Measurements from ENCODE around the gene GRK3. TPM values are rescaled to one million over a fixed set of nuclear protein-coding genes. Genes with fewer than 3 reads are reported as not detected.
"Not testable (repeated sequence)": the region's sequence is repeated elsewhere in the genome, so short reads cannot be mapped to it uniquely, and the experiment has no call there.

GRK3 gene
- total RNA-seq (2021) (2.0 and 3.2 TPM in 2 replicates), Bru-seq, nascent RNA (percentile 45 among the genes with signal in this experiment), BruChase-seq, experiment 1, labeled RNA remaining after a 2-hour chase (percentile 48 among the genes with signal in this experiment), BruChase-seq, experiment 2, labeled RNA remaining after a 6-hour chase (percentile 43 among the genes with signal in this experiment)
- long read RNA-seq, full-length matches to known transcripts = 7 of 11 reads
- long read RNA-seq, partial matches to known transcripts = 0 of 11 reads
- long read RNA-seq, other reads (novel, unspliced or antisense) = 4 of 11 reads

DNA sequence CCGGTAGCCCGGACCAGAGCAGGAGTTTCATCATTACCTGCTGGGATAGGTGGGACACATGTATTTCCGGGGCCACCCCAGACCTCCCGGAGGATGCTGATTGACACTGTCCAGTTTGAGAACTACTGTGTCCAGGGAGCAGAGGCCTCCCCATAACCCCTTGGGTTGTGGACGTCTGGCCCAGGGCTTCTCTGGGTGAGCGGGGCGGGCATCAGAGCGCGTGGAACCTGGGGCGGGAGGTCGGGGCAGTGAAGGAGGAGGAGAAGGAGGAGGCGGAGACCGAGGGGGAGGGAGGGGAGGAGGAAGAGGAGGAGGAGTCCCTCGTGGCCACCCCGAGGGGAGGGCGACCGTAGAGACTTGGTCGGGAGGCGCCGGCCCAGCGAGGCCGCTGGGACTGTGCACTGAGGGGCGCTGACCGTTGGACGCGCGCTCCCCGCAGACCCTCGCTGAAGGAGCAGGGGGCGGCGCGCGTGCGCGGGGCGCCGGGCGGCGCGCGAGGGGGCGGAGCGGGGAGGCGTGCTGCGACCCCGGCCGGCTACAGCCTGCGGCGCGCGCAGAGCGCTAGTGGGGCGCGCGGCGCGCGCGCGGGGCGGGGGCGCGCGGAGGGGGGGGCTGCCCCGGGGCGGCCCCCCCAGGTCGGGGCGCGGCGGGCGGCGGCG is at the start of gene GRK3:
GRK3 (plus strand) TSS at position 356 of the 659 bp plus-strand sequence. CDS start 366 bp downstream, outside the sequence.
- no peak for TF ChIP-seq EZH2 (IDR thresholded peaks at IDR 0.05; ENCODE audit: borderline replicate concordance, low read depth, low read length, poor library complexity, severe bottlenecking)
- TF ChIP-seq, protein P1, sequence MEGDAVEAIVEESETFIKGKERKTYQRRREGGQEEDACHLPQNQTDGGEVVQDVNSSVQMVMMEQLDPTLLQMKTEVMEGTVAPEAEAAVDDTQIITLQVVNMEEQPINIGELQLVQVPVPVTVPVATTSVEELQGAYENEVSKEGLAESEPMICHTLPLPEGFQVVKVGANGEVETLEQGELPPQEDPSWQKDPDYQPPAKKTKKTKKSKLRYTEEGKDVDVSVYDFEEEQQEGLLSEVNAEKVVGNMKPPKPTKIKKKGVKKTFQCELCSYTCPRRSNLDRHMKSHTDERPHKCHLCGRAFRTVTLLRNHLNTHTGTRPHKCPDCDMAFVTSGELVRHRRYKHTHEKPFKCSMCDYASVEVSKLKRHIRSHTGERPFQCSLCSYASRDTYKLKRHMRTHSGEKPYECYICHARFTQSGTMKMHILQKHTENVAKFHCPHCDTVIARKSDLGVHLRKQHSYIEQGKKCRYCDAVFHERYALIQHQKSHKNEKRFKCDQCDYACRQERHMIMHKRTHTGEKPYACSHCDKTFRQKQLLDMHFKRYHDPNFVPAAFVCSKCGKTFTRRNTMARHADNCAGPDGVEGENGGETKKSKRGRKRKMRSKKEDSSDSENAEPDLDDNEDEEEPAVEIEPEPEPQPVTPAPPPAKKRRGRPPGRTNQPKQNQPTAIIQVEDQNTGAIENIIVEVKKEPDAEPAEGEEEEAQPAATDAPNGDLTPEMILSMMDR (conservative IDR thresholded peaks at IDR 0.05; ENCODE audit: low read depth, low read length) = no peak
- Histone ChIP-seq H3K4me3 (ENCODE audit: low read depth, low read length, poor library complexity, severe bottlenecking) (peak within 1 kb of the TSS; percentile 70), H3K27ac (ENCODE audit: low read depth, low read length, poor library complexity, severe bottlenecking) (no peak within 1 kb of the TSS), H3K9me3 (ENCODE audit: low read depth, low read length, poor library complexity, severe bottlenecking) (no peaks in the 10 kb centered on the region), H3K4me1 (ENCODE audit: insufficient read depth, low read length, poor library complexity, severe bottlenecking) (peaks cover 6% of the 10 kb centered on the region), H3K36me3 (ENCODE audit: insufficient read depth, low read length, poor library complexity, severe bottlenecking) (no peaks in the 10 kb centered on the region), H3K27me3 (replicated peaks; ENCODE audit: insufficient read depth, low read depth, low read length, poor library complexity) (peaks cover 33% of the 10 kb centered on the region)
- ChIA-PET POLR2A (ENCODE audit: low non-redundant PET) (no interaction called here), CTCF (interaction anchor here (0.6 kb wide), 1 partner anchor 125 kb away, joined by 5 read pairs; no protein-coding TSS in a partner anchor)
- intact Hi-C loops (cut with micrococcal nuclease; ENCODE audit: unreplicated experiment) = no loop called here
- DNase-seq (ENCODE audit: low spot score) = peak; percentile 52
- BruUV-seq (replicated peaks) = no TSS peak

DNA sequence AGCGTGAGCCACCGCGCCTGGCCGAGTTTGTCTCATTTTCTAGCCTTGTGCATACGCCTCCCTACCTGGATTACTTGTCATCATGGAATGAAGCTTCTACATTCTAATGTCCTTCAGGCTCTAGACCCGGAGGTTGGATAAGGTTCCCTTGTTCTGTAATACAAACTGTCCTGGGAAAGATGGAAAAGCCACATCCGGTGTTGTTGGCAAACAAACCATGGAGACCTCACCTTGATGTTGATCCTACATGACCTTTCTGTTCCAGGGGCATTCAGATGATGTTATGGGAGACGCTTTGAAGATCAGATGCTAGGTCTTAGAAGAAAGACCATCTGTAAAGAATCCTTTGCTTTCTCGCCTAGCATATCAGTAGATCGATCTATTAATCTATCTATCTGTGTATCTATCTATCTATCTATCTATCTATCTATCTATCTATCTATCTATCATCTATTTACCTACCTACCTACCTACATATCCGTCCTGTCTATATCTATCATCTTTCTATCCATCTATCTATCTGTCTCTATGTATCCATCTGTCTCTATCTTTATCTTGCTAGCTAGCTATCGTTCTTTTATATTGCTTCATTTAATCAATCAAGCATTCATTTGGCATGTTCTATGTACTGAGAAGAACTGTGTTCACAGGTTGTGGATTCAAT is 46.3 kb upstream of the GRK3 start:
- CTCF ChIA-PET = no interaction called here
- Histone ChIP-seq H3K9me3 (ENCODE audit: low read depth, low read length, poor library complexity, severe bottlenecking) (no peaks in the 10 kb centered on the region), H3K36me3 (ENCODE audit: insufficient read depth, low read length, poor library complexity, severe bottlenecking) (no peaks in the 10 kb centered on the region), H3K4me1 (ENCODE audit: insufficient read depth, low read length, poor library complexity, severe bottlenecking) (no peaks in the 10 kb centered on the region), H3K27ac (ENCODE audit: low read depth, low read length, poor library complexity, severe bottlenecking) (no peak overlapping the region), H3K27me3 (replicated peaks; ENCODE audit: insufficient read depth, low read depth, low read length, poor library complexity) (no peaks in the 10 kb centered on the region), H3K4me3 (ENCODE audit: low read depth, low read length, poor library complexity, severe bottlenecking) (no peak overlapping the region)
- DNase-seq (ENCODE audit: low spot score) = no peak
- no TSS peak for BruUV-seq (replicated peaks)
- no peak for TF ChIP-seq EZH2 (IDR thresholded peaks at IDR 0.05; ENCODE audit: borderline replicate concordance, low read depth, low read length, poor library complexity, severe bottlenecking)
- TF ChIP-seq, protein P1 (conservative IDR thresholded peaks at IDR 0.05; ENCODE audit: low read depth, low read length) = no peak
- POLR2A ChIA-PET (ENCODE audit: low non-redundant PET) = no interaction called here
- intact Hi-C loops (cut with micrococcal nuclease; ENCODE audit: unreplicated experiment) = no loop called here

GRCh38 chr22:25525376-25525775 is 39.1 kb upstream of the GRK3 start:
- TF ChIP-seq EZH2 (IDR thresholded peaks at IDR 0.05; ENCODE audit: borderline replicate concordance, low read depth, low read length, poor library complexity, severe bottlenecking) = no peak
- TF ChIP-seq, protein P1 (conservative IDR thresholded peaks at IDR 0.05; ENCODE audit: low read depth, low read length) = no peak
- no TSS peak for BruUV-seq (replicated peaks)
- no peak for DNase-seq (ENCODE audit: low spot score)
- intact Hi-C loops (cut with micrococcal nuclease; ENCODE audit: unreplicated experiment) = no loop called here
- POLR2A ChIA-PET (ENCODE audit: low non-redundant PET) = no interaction called here
- Histone ChIP-seq H3K4me1 (ENCODE audit: insufficient read depth, low read length, poor library complexity, severe bottlenecking) (no peaks in the 10 kb centered on the region), H3K36me3 (ENCODE audit: insufficient read depth, low read length, poor library complexity, severe bottlenecking) (no peaks in the 10 kb centered on the region), H3K9me3 (ENCODE audit: low read depth, low read length, poor library complexity, severe bottlenecking) (peaks cover 7% of the 10 kb centered on the region), H3K27me3 (replicated peaks; ENCODE audit: insufficient read depth, low read depth, low read length, poor library complexity) (no peaks in the 10 kb centered on the region), H3K27ac (ENCODE audit: low read depth, low read length, poor library complexity, severe bottlenecking) (no peak overlapping the region), H3K4me3 (ENCODE audit: low read depth, low read length, poor library complexity, severe bottlenecking) (no peak overlapping the region)
- CTCF ChIA-PET = no interaction called here

DNA sequence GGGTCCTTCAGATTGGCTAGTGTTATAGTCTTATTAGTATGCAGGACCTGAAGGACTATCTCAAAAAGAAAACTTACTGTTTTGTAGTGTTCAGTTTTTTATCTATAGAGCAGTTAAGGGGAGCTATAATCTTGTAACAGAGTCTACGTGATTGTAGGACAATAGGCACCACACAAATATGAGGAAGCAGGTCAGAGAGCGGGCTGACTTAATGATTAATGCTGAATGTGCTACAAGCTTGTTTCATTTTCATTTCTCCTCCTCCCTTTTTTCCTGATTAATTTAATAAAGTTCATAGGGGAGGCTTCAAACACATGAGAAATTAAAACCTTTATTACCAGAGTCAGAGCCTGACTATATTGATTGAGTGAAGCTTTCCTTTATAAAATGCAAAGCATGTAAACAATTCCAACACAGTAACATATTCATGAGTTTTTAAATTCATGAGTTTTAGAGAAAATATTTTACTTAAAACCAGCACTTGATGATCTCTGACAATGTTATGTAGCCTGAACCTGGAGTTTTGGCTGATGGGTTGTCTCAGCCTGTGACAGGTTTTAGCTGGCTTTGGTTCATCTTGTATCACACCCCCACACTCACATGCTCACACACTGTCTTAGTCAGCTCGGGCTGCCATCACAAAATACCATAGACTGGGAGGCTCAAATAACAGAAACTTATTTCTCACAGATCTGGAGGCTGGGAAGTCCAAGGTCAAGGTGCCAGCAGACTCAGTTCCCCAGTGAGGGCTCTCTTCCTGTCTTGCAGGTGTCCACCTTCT is 38.5 kb upstream of the GRK3 start:
- CTCF ChIA-PET = not testable (repeated sequence)

More for the DNA sequence above, 38.5 kb upstream of the GRK3 start:
- H3K4me3 ChIP-seq (ENCODE audit: low read depth, low read length, poor library complexity, severe bottlenecking); H3K36me3 ChIP-seq (ENCODE audit: insufficient read depth, low read length, poor library complexity, severe bottlenecking); intact Hi-C loops (cut with micrococcal nuclease; ENCODE audit: unreplicated experiment); H3K27me3 ChIP-seq (replicated peaks; ENCODE audit: insufficient read depth, low read depth, low read length, poor library complexity); DNase-seq (ENCODE audit: low spot score); H3K27ac ChIP-seq (ENCODE audit: low read depth, low read length, poor library complexity, severe bottlenecking); H3K9me3 ChIP-seq (ENCODE audit: low read depth, low read length, poor library complexity, severe bottlenecking); POLR2A ChIA-PET (ENCODE audit: low non-redundant PET); BruUV-seq (replicated peaks); H3K4me1 ChIP-seq (ENCODE audit: insufficient read depth, low read length, poor library complexity, severe bottlenecking): not testable (repeated sequence)

All from A673 (cell line).